T-helper 22 cell (primary cell): ENCODE measurements around the gene RGPD6.
"Not testable (repeated sequence)": the region's sequence is repeated elsewhere in the genome, so short reads cannot be mapped to it uniquely, and the experiment has no call there.

Source experiments
- DNase-seq: peaks from one replicate; pipeline ENCODE4 v3.0.0-alpha.2; 2020; ENCODE audit warnings: low read depth

Gene RGPD6

DNA sequence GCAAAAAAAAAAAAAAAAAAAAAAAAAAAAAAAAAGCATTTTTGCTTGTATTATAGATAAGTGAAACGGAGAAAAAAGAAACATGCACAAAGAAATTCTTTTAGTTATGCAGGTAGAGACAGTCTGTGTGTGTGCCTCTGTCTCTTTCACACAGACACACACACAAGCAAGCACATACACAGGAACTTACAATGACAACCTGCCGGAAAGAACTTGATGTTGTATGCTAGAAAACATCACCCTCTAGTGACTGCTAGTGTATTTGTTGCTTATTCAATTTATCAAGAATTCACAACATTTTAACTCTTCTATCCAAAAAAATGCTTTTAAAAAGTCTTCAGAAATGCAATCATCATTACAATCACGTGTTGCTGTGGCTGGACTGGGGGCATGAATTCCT lies 95.8 kb downstream of the RGPD6 start:
- DNase-seq, result not testable (repeated sequence)

DNA sequence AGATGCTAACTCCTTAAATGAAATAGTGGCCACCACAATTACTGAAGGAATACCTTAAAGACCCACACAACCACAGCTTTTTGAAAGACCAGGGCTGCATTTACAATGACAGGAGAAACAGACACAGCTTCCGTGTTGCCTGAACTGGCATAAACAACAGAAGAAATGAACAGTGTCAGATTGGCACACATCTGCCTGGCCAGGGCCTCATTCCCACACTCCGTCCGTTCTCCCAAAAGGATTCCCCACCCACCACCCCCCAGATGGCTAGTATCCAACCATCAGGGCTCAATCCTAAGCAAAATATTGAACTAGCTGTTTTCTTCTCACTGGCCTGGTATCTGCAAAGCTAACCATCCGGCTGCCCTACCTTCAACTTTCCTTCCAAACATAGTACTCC lies 96.9 kb downstream of the RGPD6 start:
- not testable (repeated sequence) for DNase-seq

DNA sequence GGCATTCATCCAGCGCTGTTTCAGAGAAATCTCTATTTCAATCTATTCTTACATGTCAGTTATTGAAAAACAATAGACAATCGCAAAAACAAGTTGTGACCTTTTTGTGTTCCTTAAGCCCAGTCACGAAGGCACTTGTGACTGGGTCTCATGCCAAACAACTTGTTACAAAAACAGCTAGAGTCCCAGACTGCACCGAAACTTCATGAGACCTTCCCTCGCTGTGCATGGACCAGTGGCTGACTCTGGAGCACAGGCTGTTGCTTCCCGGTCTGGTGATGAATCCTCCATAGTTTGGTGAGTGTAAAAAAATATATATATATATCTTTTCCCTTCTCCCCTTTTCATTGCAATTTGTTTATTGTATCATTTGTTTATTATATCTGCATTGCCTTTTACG lies 99.7 kb downstream of the RGPD6 start:
- not testable (repeated sequence) for DNase-seq

DNA sequence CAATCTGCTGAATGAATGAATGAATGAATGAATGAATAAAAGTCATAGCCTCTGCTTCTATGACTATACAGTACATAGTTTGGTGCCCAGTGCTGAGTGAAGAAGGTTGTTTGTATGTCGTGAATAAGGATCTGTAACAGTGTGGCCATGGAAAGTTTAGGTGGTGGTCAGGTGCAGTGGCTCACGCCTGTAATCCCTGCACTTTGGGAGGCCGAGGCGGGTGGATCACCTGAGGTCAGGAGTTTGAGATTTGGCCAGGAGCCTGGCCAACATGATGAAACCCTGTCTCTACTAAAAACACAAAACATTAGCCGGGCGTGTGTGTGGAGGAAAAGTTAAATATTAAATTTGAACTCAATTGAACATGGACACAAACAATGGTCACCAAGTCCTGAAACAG lies 100.1 kb downstream of the RGPD6 start:
- DNase-seq, result not testable (repeated sequence)

DNA sequence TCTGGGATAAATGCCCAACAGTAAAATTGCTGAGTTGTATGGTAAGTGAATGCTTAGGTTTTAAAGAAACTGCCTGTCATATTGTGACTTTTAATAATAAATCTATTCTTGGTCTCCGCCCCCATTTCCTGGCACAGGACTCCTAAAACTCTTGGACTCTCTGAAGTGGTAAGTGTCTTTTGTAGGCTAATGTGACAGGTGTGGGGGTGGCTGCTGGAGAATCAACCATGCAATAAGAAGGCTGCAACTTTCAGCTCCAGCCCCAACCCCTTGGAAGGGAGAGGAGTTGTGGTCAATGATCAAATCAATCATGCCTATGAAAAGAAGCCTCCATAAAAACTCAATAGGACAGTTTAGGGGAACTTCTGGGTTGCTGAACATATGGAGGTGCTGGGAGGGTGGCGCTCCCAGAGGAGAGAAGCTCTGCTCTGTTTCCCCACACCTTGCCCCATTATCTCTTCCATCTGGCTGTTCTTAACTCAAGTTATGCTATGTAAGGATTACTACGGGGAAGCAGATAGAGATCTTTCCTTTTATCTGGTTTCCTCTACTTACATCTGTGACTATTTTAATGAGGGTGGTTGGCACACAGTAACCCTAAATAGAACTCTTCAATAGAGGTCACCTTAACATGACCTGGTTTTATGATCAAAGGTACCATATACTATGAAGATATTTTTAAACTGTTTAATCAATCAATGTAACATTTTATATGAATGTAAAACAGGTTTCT lies 101.2 kb downstream of the RGPD6 start:
- not testable (repeated sequence) for DNase-seq

DNA sequence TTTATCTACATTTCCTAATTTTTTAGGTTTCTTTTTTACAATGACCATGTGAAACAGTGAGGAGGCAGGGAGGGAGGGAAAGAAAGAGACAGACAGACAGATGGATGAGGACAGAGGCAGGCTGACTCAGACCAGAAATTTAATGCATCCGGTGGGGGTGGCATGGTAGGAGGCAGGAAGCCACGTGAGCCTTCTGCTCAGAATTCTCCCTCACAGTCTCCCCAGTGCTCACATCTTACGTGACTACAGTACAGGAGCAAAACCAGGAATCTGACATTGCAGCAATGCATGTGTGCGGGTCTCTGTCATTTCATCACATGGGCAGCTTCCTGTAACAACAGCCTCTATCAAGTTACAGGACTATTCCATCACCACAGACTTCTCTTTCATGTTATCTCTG lies 102.1 kb downstream of the RGPD6 start:
- DNase-seq, result not testable (repeated sequence)

DNA sequence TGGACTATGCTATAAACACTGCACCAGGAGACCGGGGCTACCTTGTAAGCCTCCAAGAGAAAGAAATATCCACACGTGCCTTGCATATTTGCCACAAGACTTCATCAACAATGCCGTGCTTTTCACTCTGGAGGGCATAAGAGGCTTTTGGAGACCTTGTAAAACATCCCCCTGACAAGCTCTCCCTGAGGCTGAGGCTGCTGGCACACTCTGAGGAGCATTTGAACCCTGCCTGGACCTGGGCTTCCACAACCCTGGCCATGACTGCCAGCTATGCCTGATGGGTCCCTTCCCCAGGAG lies 104.0 kb downstream of the RGPD6 start:
- DNase-seq, result not testable (repeated sequence)

DNA sequence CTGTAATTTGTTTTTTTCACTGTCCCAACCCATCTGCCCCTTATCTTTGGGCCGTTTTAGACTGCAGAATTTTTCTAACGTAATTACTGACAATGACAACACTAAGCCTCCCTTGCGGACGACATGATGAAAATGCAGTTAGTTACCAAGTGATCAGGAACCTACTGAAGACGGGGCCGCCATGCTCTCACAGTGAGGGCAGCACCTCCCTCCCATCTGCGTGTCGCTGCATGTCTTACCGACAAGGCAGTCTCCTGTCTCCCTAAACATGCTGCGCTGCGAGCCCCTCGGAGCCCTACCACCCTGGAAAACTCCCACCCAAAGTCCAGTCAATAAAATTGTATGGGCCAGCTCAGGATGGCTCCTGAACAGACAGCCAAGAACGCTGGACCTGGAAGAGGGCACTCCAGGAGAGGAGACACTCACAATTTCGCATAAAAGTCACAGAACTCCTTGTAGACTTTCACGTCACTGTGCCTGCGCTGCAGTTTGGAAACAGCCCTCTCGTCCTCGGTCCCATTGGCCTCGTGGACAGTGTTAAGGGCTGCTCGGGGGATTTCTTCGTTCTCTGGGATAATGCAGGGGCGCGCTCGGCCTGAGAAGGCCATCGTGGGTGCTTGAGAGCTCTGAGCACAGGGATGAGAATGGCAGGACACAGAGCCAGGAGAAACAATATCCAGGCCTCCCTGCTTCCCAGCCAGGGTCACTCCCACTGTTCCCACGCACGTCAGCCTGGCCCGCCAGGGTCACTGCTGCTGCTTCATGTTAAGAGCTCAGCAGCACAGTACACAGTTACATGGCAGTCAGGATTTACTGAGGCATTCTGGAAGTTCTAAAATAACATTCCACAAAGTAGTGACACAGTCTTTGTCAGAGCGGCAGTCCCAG lies 104.6 kb downstream of the RGPD6 start, which contains the start of gene LIMS4:
Gene LIMS4 (minus strand): TSS at position 646 of the 888 bp plus-strand sequence. CDS start 38 bp downstream, at position 608.
- not testable (repeated sequence) for DNase-seq

DNA sequence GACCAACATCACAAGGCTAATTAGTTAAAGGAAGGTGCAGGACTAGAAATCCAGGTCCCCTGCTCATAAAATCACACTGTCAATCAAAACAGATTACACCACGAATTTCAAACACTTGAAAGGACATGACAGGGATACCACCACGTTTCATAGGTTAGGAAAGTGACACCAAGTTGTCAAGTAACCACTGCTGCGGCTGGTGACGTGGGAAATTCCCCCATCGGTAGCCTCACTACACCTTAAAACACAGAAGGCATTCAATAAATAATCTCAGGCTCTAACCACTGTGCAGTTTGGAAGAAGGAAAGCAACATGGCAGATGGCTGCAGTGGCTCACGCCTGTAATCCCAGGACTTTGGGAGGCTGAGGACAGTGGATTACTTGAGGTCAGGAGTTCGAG lies 108.1 kb downstream of the RGPD6 start:
- DNase-seq, result not testable (repeated sequence)

DNA sequence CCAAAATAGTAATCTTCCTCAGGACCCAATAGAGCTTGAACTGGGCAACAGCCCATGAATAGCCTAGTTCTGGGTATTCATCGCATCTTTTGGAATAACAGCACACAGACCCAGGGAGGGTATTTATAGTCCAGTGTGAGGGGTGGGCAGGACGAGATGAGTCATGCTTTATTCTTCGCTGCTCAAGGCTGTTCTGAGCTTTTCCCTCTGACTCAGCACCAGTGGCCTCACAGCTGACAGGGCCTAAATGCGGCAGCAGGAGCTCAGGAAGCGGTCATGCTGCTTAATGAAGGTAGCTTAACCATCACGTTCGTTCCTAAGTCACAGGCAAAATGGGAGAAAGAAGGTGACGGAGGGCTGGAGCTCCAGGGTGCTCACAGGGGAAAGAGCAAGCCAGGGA lies 111.7 kb downstream of the RGPD6 start:
- DNase-seq, result not testable (repeated sequence)
